ENCODE results near the gene TMEM223. TPM values are rescaled to one million over a fixed set of nuclear protein-coding genes. Genes with fewer than 3 reads are reported as not detected.
A peak's percentile ranks its signal among the peaks of the same experiment; 100 is the strongest.

The TMEM223 gene
- total RNA-seq, 1 experiment from 2014 or later, result 20.1 TPM

GRCh38 chr11:62792202-62792575 lies 383 bp upstream of the TMEM223 start:
- H3K4me1 ChIP-seq (ENCODE audit: control insufficient read depth, insufficient read depth, low read length), result peaks cover 29% of the 10 kb centered on the region
- in situ Hi-C loops (cut with HindIII; ENCODE audit: low pct_unique_long_range_greater_than_20kb, low sequenced_read_pairs) (no loop called here), intact Hi-C loops (cut with micrococcal nuclease; ENCODE audit: unreplicated experiment) (no loop called here)
- H3K27me3 ChIP-seq (ENCODE audit: control insufficient read depth, insufficient read depth, low read length), result no peaks in the 10 kb centered on the region
- ATAC-seq (0 out of 2 replicates have a peak, but pooled peaks have one; percentile 8), DNase-seq (ENCODE audit: low read depth, low spot score) (no peak)
- peak overlapping the region; percentile 86 to 87; a peak in 3 of 4 replicates for H3K4me3 ChIP-seq (ENCODE audit: low read depth in 2 of 2, low read length in 2 of 2)
- TF ChIP-seq, protein P1, sequence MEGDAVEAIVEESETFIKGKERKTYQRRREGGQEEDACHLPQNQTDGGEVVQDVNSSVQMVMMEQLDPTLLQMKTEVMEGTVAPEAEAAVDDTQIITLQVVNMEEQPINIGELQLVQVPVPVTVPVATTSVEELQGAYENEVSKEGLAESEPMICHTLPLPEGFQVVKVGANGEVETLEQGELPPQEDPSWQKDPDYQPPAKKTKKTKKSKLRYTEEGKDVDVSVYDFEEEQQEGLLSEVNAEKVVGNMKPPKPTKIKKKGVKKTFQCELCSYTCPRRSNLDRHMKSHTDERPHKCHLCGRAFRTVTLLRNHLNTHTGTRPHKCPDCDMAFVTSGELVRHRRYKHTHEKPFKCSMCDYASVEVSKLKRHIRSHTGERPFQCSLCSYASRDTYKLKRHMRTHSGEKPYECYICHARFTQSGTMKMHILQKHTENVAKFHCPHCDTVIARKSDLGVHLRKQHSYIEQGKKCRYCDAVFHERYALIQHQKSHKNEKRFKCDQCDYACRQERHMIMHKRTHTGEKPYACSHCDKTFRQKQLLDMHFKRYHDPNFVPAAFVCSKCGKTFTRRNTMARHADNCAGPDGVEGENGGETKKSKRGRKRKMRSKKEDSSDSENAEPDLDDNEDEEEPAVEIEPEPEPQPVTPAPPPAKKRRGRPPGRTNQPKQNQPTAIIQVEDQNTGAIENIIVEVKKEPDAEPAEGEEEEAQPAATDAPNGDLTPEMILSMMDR (IDR thresholded peaks at IDR 0.05), result no peak
- TF ChIP-seq TCF7L2 (IDR thresholded peaks at IDR 0.05; ENCODE audit: low read depth, low read length), result no peak
- TF ChIP-seq SIN3A (IDR thresholded peaks at IDR 0.05; ENCODE audit: borderline replicate concordance, insufficient read depth, low read depth, low read length), result no peak
- TF ChIP-seq, protein P2, sequence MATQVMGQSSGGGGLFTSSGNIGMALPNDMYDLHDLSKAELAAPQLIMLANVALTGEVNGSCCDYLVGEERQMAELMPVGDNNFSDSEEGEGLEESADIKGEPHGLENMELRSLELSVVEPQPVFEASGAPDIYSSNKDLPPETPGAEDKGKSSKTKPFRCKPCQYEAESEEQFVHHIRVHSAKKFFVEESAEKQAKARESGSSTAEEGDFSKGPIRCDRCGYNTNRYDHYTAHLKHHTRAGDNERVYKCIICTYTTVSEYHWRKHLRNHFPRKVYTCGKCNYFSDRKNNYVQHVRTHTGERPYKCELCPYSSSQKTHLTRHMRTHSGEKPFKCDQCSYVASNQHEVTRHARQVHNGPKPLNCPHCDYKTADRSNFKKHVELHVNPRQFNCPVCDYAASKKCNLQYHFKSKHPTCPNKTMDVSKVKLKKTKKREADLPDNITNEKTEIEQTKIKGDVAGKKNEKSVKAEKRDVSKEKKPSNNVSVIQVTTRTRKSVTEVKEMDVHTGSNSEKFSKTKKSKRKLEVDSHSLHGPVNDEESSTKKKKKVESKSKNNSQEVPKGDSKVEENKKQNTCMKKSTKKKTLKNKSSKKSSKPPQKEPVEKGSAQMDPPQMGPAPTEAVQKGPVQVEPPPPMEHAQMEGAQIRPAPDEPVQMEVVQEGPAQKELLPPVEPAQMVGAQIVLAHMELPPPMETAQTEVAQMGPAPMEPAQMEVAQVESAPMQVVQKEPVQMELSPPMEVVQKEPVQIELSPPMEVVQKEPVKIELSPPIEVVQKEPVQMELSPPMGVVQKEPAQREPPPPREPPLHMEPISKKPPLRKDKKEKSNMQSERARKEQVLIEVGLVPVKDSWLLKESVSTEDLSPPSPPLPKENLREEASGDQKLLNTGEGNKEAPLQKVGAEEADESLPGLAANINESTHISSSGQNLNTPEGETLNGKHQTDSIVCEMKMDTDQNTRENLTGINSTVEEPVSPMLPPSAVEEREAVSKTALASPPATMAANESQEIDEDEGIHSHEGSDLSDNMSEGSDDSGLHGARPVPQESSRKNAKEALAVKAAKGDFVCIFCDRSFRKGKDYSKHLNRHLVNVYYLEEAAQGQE (IDR thresholded peaks at IDR 0.05; ENCODE audit: insufficient read depth in 1 of 2, low read depth in 2 of 2, low read length in 1 of 2), result no peak
- no peak for TF ChIP-seq POLR2AphosphoS5 (IDR thresholded peaks at IDR 0.05; ENCODE audit: low read depth, low read length)
- CTCF ChIA-PET, result no interaction called here
- POLR2A ChIA-PET, result interaction anchor here (0.6 kb wide), 1 partner anchor 124 kb away, joined by 7 read pairs; no protein-coding TSS in a partner anchor
- H3K27ac ChIP-seq (ENCODE audit: low read length), result peak overlapping the region; percentile 87
- no TSS peak for BruUV-seq (replicated peaks)
- H3K9me3 ChIP-seq (ENCODE audit: control insufficient read depth, insufficient read depth, low read depth, low read length), result no peaks in the 10 kb centered on the region
- peaks cover 3% of the 10 kb centered on the region for H3K36me3 ChIP-seq (ENCODE audit: control insufficient read depth, insufficient read depth, low read length)

DNA sequence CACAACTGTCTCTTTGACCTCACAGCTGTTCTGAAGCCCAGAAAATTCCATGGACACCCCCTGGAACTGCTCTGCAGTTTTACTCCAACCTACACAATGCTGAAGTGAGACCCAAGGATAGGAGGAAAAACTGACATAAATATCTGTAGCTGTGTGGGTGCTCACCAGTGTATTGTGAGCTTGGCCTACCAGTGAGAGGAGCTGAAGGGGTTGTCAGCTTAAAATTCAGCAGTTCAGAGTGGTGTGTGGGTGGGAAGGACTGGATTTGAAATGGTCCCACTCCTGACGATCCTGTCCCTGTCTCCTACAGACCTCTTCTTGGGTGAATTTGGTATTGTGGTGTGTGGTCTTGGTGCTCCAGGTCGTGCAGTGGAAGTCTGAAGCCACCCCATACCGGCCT lies 2.2 kb downstream of the TMEM223 start:
- no peak for TF ChIP-seq POLR2AphosphoS5 (IDR thresholded peaks at IDR 0.05; ENCODE audit: low read depth, low read length)
- TF ChIP-seq, protein P1 (IDR thresholded peaks at IDR 0.05), result no peak
- no peak for TF ChIP-seq SIN3A (IDR thresholded peaks at IDR 0.05; ENCODE audit: borderline replicate concordance, insufficient read depth, low read depth, low read length)
- no peak for TF ChIP-seq TCF7L2 (IDR thresholded peaks at IDR 0.05; ENCODE audit: low read depth, low read length)
- TF ChIP-seq, protein P2 (IDR thresholded peaks at IDR 0.05; ENCODE audit: insufficient read depth in 1 of 2, low read depth in 2 of 2, low read length in 1 of 2), result no peak
- ATAC-seq, result no peak
- peaks cover 7% of the 10 kb centered on the region for H3K36me3 ChIP-seq (ENCODE audit: control insufficient read depth, insufficient read depth, low read length)
- BruUV-seq (replicated peaks), result TSS peak; percentile 61
- ChIA-PET CTCF (interaction anchor here (0.5 to 0.6 kb wide), 2 partner anchors 60 to 67 kb away, joined by 4 to 11 read pairs; no protein-coding TSS in a partner anchor), POLR2A (interaction anchor here (1.6 kb wide), 1 partner anchor 52 kb away, joined by 4 read pairs; no protein-coding TSS in a partner anchor)
- intact Hi-C loops (cut with micrococcal nuclease; ENCODE audit: unreplicated experiment), result no loop called here
- peaks cover 36% of the 10 kb centered on the region for H3K4me1 ChIP-seq (ENCODE audit: control insufficient read depth, insufficient read depth, low read length)
- in situ Hi-C loops (cut with HindIII; ENCODE audit: low pct_unique_long_range_greater_than_20kb, low sequenced_read_pairs), result no loop called here
- H3K27me3 ChIP-seq (ENCODE audit: control insufficient read depth, insufficient read depth, low read length), result no peaks in the 10 kb centered on the region
- H3K9me3 ChIP-seq (ENCODE audit: control insufficient read depth, insufficient read depth, low read depth, low read length), result no peaks in the 10 kb centered on the region
- H3K4me3 ChIP-seq (ENCODE audit: low read depth in 2 of 2, low read length in 2 of 2), result peak overlapping the region in 1 of 2 experiments; percentile 87; a peak in 1 of 4 replicates
- H3K27ac ChIP-seq (ENCODE audit: low read length), result peak overlapping the region; percentile 87
- DNase-seq (ENCODE audit: low read depth, low spot score), result no peak

Measured in Panc1 (cell line).